AG20443 (cell line): Measurements from ENCODE around the gene DPP8.
"Not testable (repeated sequence)": the region's sequence is repeated elsewhere in the genome, so short reads cannot be mapped to it uniquely, and the experiment has no call there.

Experiments
- DNase-seq: peaks from one replicate; pipeline ENCODE4 v3.0.0; 2012; ENCODE audit warnings: low spot score, mixed read lengths

The DPP8 gene

DNA sequence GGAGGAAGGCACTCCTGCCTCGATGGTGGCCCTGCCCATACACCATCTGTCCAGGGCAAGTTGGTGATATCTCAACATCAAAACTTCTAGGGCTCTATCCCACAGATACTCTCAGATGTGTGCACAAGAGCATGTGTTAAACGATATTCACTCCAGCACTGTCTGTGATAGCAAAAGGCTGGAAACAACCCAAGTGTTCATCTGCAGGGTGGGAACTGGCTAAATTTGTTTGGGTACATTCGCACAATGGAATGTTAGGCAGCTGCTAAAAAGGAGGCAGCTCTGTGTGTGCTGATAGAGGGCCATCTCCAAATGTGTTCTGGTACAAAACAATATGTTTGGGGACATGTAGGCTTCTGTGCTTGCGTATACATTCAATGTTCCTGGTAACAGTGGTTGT is 114.5 kb downstream of the DPP8 start:
- DNase-seq, result no peak

- DNase-seq, result no peak
Measured at GRCh38 chr15:65401611-65402240, 115.8 kb downstream of the DPP8 start.

DNA sequence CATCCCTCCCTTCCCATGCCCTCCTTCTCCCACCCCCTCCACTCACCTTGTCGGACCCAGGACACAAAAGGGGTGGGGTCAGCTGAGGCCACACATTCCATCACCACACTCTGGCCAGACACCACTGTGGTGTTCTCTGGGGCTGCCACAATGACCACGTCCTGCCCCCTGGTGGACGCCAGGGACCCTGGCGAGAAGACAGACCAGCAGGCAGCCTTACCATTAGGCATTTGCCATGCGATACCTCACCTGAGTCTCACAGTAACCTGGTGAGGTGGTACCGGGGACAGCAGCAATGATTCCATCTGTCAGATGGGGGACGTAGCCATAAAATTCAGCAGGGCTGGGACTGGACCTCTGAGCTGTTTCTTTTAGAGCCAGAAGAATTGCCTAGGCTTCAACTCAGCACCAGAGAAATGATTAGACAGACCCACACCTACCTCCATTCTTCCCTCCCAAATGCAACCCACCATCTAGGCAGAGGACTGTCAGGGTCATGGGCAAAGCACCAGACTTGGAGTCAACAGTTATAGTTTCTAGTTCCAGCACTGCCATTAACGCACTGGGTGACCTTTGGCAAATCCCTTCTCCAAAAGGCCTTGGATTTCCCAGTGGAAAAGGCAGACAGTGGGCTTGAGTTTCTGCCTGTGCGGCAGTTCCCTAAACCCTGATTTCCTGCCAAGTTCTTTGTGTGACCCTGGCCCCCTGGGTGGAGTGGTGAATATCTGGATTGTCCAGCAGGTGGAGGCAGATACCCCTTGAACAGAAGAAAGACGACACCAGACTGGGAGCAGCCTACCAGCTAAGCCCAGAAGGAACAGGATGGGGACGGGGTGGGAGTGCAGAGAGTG is 116.5 kb downstream of the DPP8 start:
- DNase-seq, result peak; percentile 95

DNA sequence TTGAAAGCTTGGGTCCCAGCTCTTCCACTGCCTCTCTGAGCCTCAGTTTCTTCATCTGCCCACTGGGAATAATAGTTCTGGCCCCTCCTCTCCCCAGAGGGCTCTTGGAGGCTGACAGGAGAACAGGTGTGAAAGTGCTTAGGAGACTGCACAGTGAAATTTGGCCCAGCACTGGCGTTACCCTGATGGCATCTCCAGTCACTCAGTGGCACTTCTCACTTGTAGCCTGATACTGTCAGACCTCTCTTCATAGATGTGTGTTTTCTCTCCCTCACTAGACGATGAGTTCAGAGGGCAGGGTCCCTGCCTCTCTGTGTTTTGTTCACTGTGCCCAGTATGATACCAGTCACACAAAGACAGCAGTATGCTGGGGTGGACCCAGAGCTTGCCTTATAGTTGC is 117.5 kb downstream of the DPP8 start:
- no peak for DNase-seq

DNA sequence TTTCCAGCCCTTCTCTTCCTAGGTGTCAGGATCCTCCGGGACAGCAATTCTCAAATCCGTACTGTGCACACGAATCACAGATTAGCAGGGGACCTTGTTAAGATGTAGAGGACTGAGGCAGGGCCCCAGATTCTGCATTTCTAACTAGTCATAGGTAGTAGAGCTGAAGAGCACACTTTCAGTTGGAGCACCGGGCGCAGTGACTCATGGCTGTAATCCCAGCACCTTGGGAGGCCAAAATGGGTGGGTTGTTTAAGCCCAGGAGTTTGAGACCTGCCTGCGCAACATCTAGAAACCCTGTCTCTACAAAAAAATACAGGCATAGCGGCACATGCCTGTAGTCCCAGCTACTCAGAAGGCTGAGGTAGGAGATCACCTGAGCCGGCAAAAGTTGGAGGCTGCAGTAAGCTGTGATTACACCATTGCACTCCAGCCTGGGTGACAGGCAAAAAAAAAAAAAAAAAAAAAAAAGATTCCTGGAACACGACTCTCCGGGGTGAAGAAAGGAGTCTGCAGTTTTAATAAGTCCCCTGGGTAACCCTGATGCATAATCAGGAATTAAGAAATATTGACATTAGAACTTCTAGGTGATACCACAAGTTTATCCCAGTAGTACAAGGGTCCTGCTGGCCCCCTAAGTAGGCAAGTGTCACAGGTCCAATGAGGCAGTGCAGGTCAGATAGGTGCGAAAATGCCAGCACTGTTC is 118.3 kb downstream of the DPP8 start:
- DNase-seq, result no peak

- not testable (repeated sequence) for DNase-seq
Measured at GRCh38 chr15:65398486-65398885, 119.0 kb downstream of the DPP8 start.

GRCh38 chr15:65396965-65397317 is 120.5 kb downstream of the DPP8 start:
- no peak for DNase-seq

DNA sequence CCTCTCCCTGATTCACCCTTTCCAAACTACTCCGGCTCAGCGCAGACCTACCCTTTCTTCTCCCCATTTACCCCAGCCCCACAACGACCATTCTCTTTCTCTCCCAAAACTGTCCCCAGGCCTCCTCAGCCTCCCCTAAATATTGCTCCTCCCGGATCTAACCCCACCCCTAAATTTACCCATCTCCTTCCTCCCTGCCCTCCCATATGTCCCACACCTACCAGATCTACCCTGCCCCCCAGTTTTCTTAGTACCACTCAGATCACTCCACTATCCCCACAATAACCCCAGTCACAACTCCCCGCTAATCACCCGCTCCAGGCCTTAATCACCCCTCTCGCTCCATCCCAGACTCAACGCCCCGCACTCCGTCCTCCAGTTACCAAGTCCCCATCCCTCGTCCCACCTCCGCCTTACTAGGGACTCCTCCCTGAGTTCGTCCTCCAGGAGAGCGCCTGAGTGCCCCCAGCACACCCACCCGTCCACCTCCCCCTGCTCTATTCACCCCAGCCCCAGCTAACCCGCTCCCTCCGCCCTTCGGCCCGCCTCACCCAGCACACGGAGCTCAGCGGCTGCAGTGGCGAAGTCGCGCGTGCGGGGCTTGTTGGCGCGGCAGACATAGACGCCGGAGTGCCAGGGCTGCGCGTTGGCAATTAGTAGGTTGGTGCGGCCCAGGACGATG is 121.1 kb downstream of the DPP8 start:
- no peak for DNase-seq

DNA sequence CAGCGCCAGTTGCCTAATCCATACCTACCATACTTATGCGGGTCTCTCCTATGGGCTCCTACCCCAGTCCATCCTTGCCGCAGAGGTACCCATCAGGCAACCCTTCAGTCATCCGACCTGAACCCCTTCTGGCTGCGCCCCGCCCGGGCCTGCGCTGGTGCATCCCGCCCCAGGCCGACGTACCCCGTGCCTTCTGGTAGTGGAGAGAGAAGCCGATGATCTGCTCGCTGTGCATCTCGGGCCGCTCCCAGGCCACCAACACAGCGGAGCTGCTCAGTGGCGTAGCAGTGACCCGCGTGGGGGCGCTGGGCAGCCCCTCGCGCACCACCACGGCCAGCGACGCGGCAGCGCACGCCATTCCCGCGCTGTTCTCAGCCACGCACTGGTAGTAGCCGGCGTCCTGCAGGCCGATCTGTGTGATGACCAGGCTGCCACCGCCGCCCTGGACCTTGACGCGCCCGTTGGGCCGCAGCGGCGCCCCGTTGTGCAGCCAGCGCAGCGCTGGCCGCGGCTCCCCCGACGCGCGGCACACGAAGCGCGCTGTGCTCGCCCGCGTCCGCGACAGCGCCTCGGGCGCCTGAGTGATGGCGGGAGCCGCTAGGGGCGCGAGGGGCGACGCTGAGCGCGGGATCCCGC is 121.8 kb downstream of the DPP8 start:
- no peak for DNase-seq

DNA sequence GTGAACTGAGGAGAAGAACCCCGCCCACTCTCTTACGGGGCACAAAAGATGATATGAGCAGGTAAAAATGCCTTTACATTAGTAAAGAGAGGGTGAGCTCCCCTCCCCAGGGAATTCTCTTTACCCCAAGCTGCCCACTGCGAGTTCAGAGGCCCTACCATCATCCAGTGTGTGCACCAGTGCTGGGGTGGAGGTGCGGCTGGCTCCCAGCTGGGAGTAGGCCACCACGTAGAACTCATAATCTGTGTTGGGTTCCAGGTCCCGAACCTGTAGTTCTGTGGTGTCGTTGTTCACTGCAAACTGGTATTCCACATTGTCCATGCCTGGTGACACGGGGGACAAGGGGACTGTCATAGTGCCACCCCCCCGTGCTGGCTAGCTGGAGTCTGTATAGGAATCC is 122.6 kb downstream of the DPP8 start:
- DNase-seq, result no peak

DNA sequence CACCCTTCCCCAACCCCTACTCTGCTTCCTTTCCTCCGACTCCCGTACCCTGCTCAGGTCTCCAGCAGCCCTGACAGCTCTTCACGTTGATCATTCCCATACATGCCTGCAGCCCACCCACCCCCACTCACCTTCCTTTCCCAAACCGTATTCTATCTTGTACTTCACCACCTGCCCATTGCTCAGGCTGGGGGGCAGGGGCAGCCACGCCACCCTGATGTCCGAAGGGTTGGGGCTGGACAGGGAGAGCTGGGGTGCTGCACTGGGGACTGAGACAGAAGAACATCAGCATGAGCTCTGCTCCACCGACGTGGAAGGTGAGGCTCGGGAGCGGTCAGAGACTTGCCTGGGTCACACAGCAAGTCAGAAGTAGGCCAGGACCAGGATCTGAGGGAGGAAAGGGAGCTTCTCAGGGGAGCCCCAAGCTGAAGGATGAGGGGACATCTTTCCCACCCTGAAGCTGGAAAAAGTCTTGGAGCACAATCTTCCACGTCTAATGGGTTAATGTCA is 123.2 kb downstream of the DPP8 start:
- no peak for DNase-seq

GRCh38 chr15:65393557-65393956 is 123.9 kb downstream of the DPP8 start:
- DNase-seq, result no peak

- no peak for DNase-seq
Measured at GRCh38 chr15:65393091-65393490, 124.4 kb downstream of the DPP8 start.
